Epithelial cell of esophagus (primary cell): ENCODE results near the gene ZNF878.

Experiments
- DNase-seq: peaks from one replicate; pipeline ENCODE4 v3.0.0; 2010; ENCODE audit warnings: low read depth
- H3K4me3 ChIP-seq: 2 replicates; pipeline ENCODE4 v1.5.1; 2011; ENCODE audit warnings: mild to moderate bottlenecking, low read length, control low read depth
- CTCF ChIP-seq: IDR thresholded peaks from 2 replicates; pipeline ENCODE4 v1.5.1; 2011; ENCODE audit warnings: low read depth, mild to moderate bottlenecking, low read length, control low read depth, inconsistent platforms; ENCODE audit not compliant: insufficient read depth; ENCODE audit errors: missing control alignments

The ZNF878 gene

GRCh38 chr19:12052497-12053169, at the start of gene ZNF878:
Gene ZNF878, minus strand, starts transcription at chr19:12052961. Its CDS starts 160 bp downstream, at chr19:12052801.
- DNase-seq, result peak; percentile 66
- TF ChIP-seq CTCF, result no peak
- peak within 1 kb of the TSS; percentile 54 for H3K4me3 ChIP-seq

- TF ChIP-seq CTCF, result no peak
- peak; percentile 59 for DNase-seq
Measured at GRCh38 chr19:12098040-12098439, 45.3 kb upstream of the ZNF878 start.

GRCh38 chr19:12095111-12095790, 42.5 kb upstream of the ZNF878 start:
- no peak for TF ChIP-seq CTCF
- H3K4me3 ChIP-seq, result no peak overlapping the region
- no peak for DNase-seq

More at GRCh38 chr19:12098040-12098439, 45.3 kb upstream of the ZNF878 start:
- no peak overlapping the region for H3K4me3 ChIP-seq

- DNase-seq, result no peak
- no peak for TF ChIP-seq CTCF
- H3K4me3 ChIP-seq, result no peak overlapping the region
Measured at GRCh38 chr19:12093777-12094176, 41.0 kb upstream of the ZNF878 start.

GRCh38 chr19:12092956-12093355, 40.2 kb upstream of the ZNF878 start:
- H3K4me3 ChIP-seq, result no peak overlapping the region
- no peak for DNase-seq
- TF ChIP-seq CTCF, result no peak

GRCh38 chr19:12092065-12092867, 39.5 kb upstream of the ZNF878 start:
- peak; percentile 46 for DNase-seq
- TF ChIP-seq CTCF, result no peak
- H3K4me3 ChIP-seq, result peak overlapping the region; percentile 29
